ENCODE data around the gene SLC35B1. TPM values are rescaled to one million over a fixed set of nuclear protein-coding genes. Genes with fewer than 3 reads are reported as not detected.
"Not testable (repeated sequence)": the region's sequence is repeated elsewhere in the genome, so short reads cannot be mapped to it uniquely, and the experiment has no call there.

The SLC35B1 gene
- total RNA-seq, 4 donors from 2014 or later = 29.6 to 46.5 (median 42.8) TPM

DNA sequence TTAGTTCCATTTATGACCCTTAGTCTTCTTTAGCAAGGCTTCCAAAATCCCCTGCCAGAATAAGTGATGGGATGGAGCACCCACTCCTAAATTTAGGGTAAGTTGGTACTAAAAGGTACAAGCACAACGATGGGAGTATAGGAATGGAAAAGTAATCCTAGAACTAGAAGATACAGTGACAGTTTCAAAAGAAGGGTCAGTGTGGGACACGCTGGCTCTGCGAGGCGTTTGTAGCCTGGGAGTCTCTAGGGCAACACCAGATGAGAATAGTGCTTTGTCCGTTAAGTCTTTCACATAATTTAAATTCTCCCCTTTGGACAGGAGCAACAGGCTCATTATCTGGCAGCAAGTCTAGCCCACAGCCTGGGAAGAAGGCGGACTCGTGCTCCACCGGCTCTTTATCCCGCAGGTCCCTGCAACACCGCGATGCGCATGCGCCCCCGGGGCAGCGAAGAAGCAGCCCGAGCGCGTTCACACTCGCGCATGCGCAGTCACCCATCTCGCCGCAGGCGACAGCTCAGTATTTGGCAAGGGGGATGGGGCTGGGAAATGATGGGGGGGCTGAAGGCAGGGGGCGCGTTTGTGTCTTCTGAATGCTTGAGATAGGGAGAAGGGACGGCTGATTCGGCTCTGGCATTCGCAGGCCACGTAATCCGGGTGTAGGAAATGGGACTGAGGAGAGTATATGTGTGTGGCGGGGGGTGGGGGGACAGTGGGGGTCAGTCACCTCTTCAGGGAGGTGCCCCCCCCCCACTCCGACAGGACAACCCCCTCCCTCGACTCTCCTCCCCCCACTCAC lies 30.4 kb downstream of the SLC35B1 start:
- Histone ChIP-seq H3K4me1 (peaks cover 0 to 52% (median 31%) of the 10 kb centered on the region in 4 donors), H3K36me3 (peaks cover 0 to 14% (median 0%) of the 10 kb centered on the region in 3 donors), H3K4me3 (peak overlapping the region; percentile 69 to 89 (median 86)), H3K9me3 (no peaks in the 10 kb centered on the region), H3K27ac (peak overlapping the region; percentile 96 to 99 (median 99)), H3K27me3 (no peaks in the 10 kb centered on the region)
- DNase-seq (ENCODE audit: low spot score in 2 of 2) = peak; percentile 93
- TF ChIP-seq EP300 (IDR thresholded peaks at IDR 0.05) (no peak), POLR2A (IDR thresholded peaks at IDR 0.05) (no peak)
- TF ChIP-seq, protein P1, sequence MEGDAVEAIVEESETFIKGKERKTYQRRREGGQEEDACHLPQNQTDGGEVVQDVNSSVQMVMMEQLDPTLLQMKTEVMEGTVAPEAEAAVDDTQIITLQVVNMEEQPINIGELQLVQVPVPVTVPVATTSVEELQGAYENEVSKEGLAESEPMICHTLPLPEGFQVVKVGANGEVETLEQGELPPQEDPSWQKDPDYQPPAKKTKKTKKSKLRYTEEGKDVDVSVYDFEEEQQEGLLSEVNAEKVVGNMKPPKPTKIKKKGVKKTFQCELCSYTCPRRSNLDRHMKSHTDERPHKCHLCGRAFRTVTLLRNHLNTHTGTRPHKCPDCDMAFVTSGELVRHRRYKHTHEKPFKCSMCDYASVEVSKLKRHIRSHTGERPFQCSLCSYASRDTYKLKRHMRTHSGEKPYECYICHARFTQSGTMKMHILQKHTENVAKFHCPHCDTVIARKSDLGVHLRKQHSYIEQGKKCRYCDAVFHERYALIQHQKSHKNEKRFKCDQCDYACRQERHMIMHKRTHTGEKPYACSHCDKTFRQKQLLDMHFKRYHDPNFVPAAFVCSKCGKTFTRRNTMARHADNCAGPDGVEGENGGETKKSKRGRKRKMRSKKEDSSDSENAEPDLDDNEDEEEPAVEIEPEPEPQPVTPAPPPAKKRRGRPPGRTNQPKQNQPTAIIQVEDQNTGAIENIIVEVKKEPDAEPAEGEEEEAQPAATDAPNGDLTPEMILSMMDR (IDR thresholded peaks at IDR 0.05) = no peak
- 0 to 1% methylated on average over 8 to 34 of the region's 34 CpGs for WGBS, 2 donors

DNA sequence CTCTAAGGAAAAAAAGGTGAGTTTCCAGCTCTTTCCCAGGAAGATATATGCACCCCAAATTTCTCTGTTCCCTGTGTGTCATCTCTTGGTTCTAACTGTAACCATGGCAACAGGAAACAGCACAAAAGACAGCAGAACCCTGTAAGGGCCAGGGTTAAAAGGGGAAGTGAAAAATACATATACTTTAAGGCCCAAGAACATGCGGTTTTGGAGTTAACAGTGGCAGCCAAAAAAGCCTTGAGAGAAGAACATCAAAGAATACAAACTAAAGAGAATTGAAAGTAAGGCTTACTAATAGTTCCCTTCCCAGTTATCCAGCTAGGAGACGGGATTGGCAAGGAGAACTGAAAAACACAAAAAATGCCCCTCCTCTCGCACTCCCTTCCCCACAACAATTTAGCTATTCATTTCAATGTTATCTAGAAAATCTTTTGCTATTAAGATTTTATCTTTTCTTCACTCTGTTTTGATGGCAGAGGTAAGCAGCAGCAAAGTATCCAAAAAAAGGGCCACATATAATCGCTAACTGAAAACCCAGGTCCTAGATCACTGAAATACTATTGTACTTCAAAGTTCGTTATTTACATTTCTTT lies 31.4 kb downstream of the SLC35B1 start:
- H3K4me1 ChIP-seq = peaks cover 0 to 62% (median 31%) of the 10 kb centered on the region in 4 donors
- no peak for TF ChIP-seq POLR2A (IDR thresholded peaks at IDR 0.05)
- peak in 1 of 2 donors; percentile 33 for TF ChIP-seq EP300 (IDR thresholded peaks at IDR 0.05)
- no peaks in the 10 kb centered on the region for H3K9me3 ChIP-seq
- WGBS, 2 donors = 27 to 28% methylated on average over 5 of the region's 5 CpGs
- no peak for DNase-seq (ENCODE audit: low spot score in 2 of 2)
- H3K27me3 ChIP-seq = no peaks in the 10 kb centered on the region
- peaks cover 0 to 14% (median 0%) of the 10 kb centered on the region in 3 donors for H3K36me3 ChIP-seq
- peak overlapping the region in 3 of 4 donors; percentile 96 to 99 (median 99) for H3K27ac ChIP-seq
- H3K4me3 ChIP-seq = peak overlapping the region; percentile 69 to 89 (median 86)

DNA sequence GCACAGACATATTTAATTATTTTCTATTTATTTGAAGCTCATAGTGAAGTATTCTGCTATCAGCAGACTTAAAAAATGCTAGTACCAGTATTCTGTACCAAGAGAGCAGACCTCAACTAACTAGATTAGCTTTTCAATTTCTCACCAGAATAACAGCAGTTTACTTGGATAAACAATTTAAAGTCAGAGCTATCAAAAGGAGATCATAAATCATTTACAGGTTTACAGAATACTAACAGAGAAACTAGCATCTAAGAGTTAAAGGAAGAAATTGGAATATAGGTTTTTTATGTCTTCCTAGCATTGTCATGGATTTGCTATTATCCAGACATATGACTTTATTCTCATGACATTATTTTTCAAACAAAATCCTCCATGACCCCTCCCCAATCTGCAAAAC lies 33.3 kb downstream of the SLC35B1 start:
- no peak overlapping the region for H3K4me3 ChIP-seq
- peak overlapping the region in 2 of 4 donors; percentile 4 to 29 for H3K27ac ChIP-seq
- H3K36me3 ChIP-seq = peaks cover 0 to 14% (median 0%) of the 10 kb centered on the region in 3 donors
- peaks cover 0 to 79% (median 31%) of the 10 kb centered on the region in 4 donors for H3K4me1 ChIP-seq
- TF ChIP-seq POLR2A (IDR thresholded peaks at IDR 0.05) (no peak), EP300 (IDR thresholded peaks at IDR 0.05) (no peak)
- no peaks in the 10 kb centered on the region for H3K27me3 ChIP-seq
- H3K9me3 ChIP-seq = no peaks in the 10 kb centered on the region
- DNase-seq (ENCODE audit: low spot score in 2 of 2) = no peak

- 85 to 91% methylated on average over 6 of the region's 6 CpGs for WGBS, 2 donors
- not testable (repeated sequence) for H3K27ac ChIP-seq; H3K4me3 ChIP-seq; DNase-seq (ENCODE audit: low spot score in 2 of 2); H3K27me3 ChIP-seq; H3K9me3 ChIP-seq
- H3K4me1 ChIP-seq = peaks cover 0 to 79% (median 31%) of the 10 kb centered on the region in 4 donors
- peaks cover 0 to 14% (median 0%) of the 10 kb centered on the region in 3 donors for H3K36me3 ChIP-seq
Observed at GRCh38 chr17:49673679-49674078, 34.1 kb downstream of the SLC35B1 start.

- peaks cover 0 to 23% (median 0%) of the 10 kb centered on the region in 3 donors for H3K36me3 ChIP-seq
- H3K27ac ChIP-seq = no peak overlapping the region
- TF ChIP-seq POLR2A (IDR thresholded peaks at IDR 0.05) = no peak
- TF ChIP-seq, protein P1 (IDR thresholded peaks at IDR 0.05) = no peak
- TF ChIP-seq EP300 (IDR thresholded peaks at IDR 0.05) = no peak
- peaks cover 0 to 57% (median 17%) of the 10 kb centered on the region in 4 donors for H3K4me1 ChIP-seq
- 78 to 80% methylated on average over 4 of the region's 4 CpGs for WGBS, 2 donors
- no peaks in the 10 kb centered on the region for H3K9me3 ChIP-seq
- no peaks in the 10 kb centered on the region for H3K27me3 ChIP-seq
- H3K4me3 ChIP-seq = no peak overlapping the region
- no peak for DNase-seq (ENCODE audit: low spot score in 2 of 2)
Observed at GRCh38 chr17:49670641-49671040, 37.1 kb downstream of the SLC35B1 start.

DNA sequence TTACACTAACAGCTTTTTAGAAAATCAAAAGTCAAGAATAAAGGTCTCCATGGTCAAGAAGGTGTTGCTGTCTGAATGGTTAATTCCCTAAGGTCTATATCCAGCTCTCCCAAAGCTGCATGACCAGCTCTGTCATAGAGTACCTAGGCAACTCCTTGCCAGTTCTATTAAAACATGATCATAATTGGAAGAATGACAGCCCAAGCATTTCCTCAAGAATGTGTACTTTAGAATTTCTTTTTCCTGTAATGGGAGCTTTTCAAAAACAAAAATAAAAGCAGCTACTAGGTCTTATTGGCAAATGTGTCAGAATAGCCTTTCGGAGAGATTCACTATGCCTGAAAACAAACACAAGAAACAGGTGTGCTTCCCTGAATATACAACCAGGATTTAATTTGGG lies 37.8 kb downstream of the SLC35B1 start:
- no peak overlapping the region for H3K4me3 ChIP-seq
- H3K4me1 ChIP-seq = peaks cover 0 to 51% (median 11%) of the 10 kb centered on the region in 4 donors

More for the DNA sequence above, 37.8 kb downstream of the SLC35B1 start:
- no peak for DNase-seq (ENCODE audit: low spot score in 2 of 2)
- peaks cover 0 to 23% (median 0%) of the 10 kb centered on the region in 3 donors for H3K36me3 ChIP-seq
- TF ChIP-seq, protein P1 (IDR thresholded peaks at IDR 0.05) = no peak
- TF ChIP-seq EP300 (IDR thresholded peaks at IDR 0.05) (no peak), POLR2A (IDR thresholded peaks at IDR 0.05) (no peak)
- H3K9me3 ChIP-seq = no peaks in the 10 kb centered on the region
- WGBS, 2 donors = 70 to 77% methylated on average over 1 of the region's 1 CpG
- no peak overlapping the region for H3K27ac ChIP-seq
- no peaks in the 10 kb centered on the region for H3K27me3 ChIP-seq
